ENCODE data around the gene ADAMTSL1. TPM values are rescaled to one million over a fixed set of nuclear protein-coding genes. Genes with fewer than 3 reads are reported as not detected.

Gene ADAMTSL1
- total and polyA plus RNA-seq, 2 donors: 3.2 to 42.3 TPM

- 67% methylated on average over 3 of the region's 3 CpGs for WGBS
- H3K4me3 ChIP-seq (ENCODE audit: low read depth, low read length): no peak overlapping the region
- DNase-seq (ENCODE audit: extremely low spot score): no peak
- H3K4me1 ChIP-seq (ENCODE audit: insufficient read depth): peaks cover 3% of the 10 kb centered on the region
- H3K27ac ChIP-seq (ENCODE audit: low read depth): no peak overlapping the region
- H3K36me3 ChIP-seq (ENCODE audit: insufficient read depth): no peaks in the 10 kb centered on the region
Observed at GRCh38 chr9:18451406-18451805, 22.5 kb upstream of the ADAMTSL1 start.

GRCh38 chr9:18452276-18452675 is 21.7 kb upstream of the ADAMTSL1 start:
- Histone ChIP-seq H3K27ac (ENCODE audit: low read depth) (no peak overlapping the region), H3K4me3 (ENCODE audit: low read depth, low read length) (no peak overlapping the region), H3K36me3 (ENCODE audit: insufficient read depth) (no peaks in the 10 kb centered on the region), H3K4me1 (ENCODE audit: insufficient read depth) (no peaks in the 10 kb centered on the region)
- DNase-seq (ENCODE audit: extremely low spot score): no peak
- WGBS: 95% methylated on average over 2 of the region's 2 CpGs

- H3K4me1 ChIP-seq (ENCODE audit: insufficient read depth): no peaks in the 10 kb centered on the region
- WGBS: 71% methylated on average over 4 of the region's 4 CpGs
- H3K4me3 ChIP-seq (ENCODE audit: low read depth, low read length): no peak overlapping the region
- no peaks in the 10 kb centered on the region for H3K36me3 ChIP-seq (ENCODE audit: insufficient read depth)
- DNase-seq (ENCODE audit: extremely low spot score): no peak
- no peak overlapping the region for H3K27ac ChIP-seq (ENCODE audit: low read depth)
Observed at GRCh38 chr9:18456624-18457237, 17.2 kb upstream of the ADAMTSL1 start.

GRCh38 chr9:18457510-18457909 is 16.4 kb upstream of the ADAMTSL1 start:
- DNase-seq (ENCODE audit: extremely low spot score): no peak
- Histone ChIP-seq H3K4me3 (ENCODE audit: low read depth, low read length) (no peak overlapping the region), H3K27ac (ENCODE audit: low read depth) (no peak overlapping the region), H3K36me3 (ENCODE audit: insufficient read depth) (no peaks in the 10 kb centered on the region), H3K4me1 (ENCODE audit: insufficient read depth) (no peaks in the 10 kb centered on the region)
- 89% methylated on average over 2 of the region's 2 CpGs for WGBS

- no peaks in the 10 kb centered on the region for H3K36me3 ChIP-seq (ENCODE audit: insufficient read depth)
- WGBS: 38% methylated on average over 7 of the region's 7 CpGs
- no peak overlapping the region for H3K27ac ChIP-seq (ENCODE audit: low read depth)
- no peaks in the 10 kb centered on the region for H3K4me1 ChIP-seq (ENCODE audit: insufficient read depth)
- no peak overlapping the region for H3K4me3 ChIP-seq (ENCODE audit: low read depth, low read length)
- DNase-seq (ENCODE audit: extremely low spot score): no peak
Observed at GRCh38 chr9:18459962-18460584, 13.9 kb upstream of the ADAMTSL1 start.

- Histone ChIP-seq H3K36me3 (ENCODE audit: insufficient read depth) (no peaks in the 10 kb centered on the region), H3K4me3 (ENCODE audit: low read depth, low read length) (no peak overlapping the region), H3K4me1 (ENCODE audit: insufficient read depth) (no peaks in the 10 kb centered on the region), H3K27ac (ENCODE audit: low read depth) (no peak overlapping the region)
- WGBS: 82% methylated on average over 4 of the region's 4 CpGs
- no peak for DNase-seq (ENCODE audit: extremely low spot score)
Observed at GRCh38 chr9:18461496-18461895, 12.5 kb upstream of the ADAMTSL1 start.

- DNase-seq (ENCODE audit: extremely low spot score): no peak
- Histone ChIP-seq H3K4me3 (ENCODE audit: low read depth, low read length) (no peak overlapping the region), H3K27ac (ENCODE audit: low read depth) (no peak overlapping the region)
Observed at GRCh38 chr9:18463991-18464390, 10.0 kb upstream of the ADAMTSL1 start.

GRCh38 chr9:18466101-18466500 is 7.9 kb upstream of the ADAMTSL1 start:
- DNase-seq (ENCODE audit: extremely low spot score): no peak
- H3K27ac ChIP-seq (ENCODE audit: low read depth): no peak overlapping the region
- H3K36me3 ChIP-seq (ENCODE audit: insufficient read depth): no peaks in the 10 kb centered on the region
- WGBS: 53% methylated on average over 4 of the region's 4 CpGs
- H3K4me3 ChIP-seq (ENCODE audit: low read depth, low read length): no peak overlapping the region
- H3K4me1 ChIP-seq (ENCODE audit: insufficient read depth): no peaks in the 10 kb centered on the region

More at GRCh38 chr9:18463991-18464390, 10.0 kb upstream of the ADAMTSL1 start:
- no peaks in the 10 kb centered on the region for H3K4me1 ChIP-seq (ENCODE audit: insufficient read depth)
- H3K36me3 ChIP-seq (ENCODE audit: insufficient read depth): no peaks in the 10 kb centered on the region

GRCh38 chr9:18467696-18468095 is 6.3 kb upstream of the ADAMTSL1 start:
- 51% methylated on average over 1 of the region's 1 CpG for WGBS
- Histone ChIP-seq H3K4me1 (ENCODE audit: insufficient read depth) (no peaks in the 10 kb centered on the region), H3K36me3 (ENCODE audit: insufficient read depth) (no peaks in the 10 kb centered on the region), H3K27ac (ENCODE audit: low read depth) (no peak overlapping the region), H3K4me3 (ENCODE audit: low read depth, low read length) (no peak overlapping the region)
- DNase-seq (ENCODE audit: extremely low spot score): no peak

GRCh38 chr9:18472435-18472834 is 1.5 kb upstream of the ADAMTSL1 start:
- WGBS: 70% methylated on average over 3 of the region's 3 CpGs
- Histone ChIP-seq H3K27ac (ENCODE audit: low read depth) (no peak overlapping the region), H3K4me3 (ENCODE audit: low read depth, low read length) (no peak overlapping the region), H3K36me3 (ENCODE audit: insufficient read depth) (no peaks in the 10 kb centered on the region), H3K4me1 (ENCODE audit: insufficient read depth) (no peaks in the 10 kb centered on the region)
- DNase-seq (ENCODE audit: extremely low spot score): no peak

GRCh38 chr9:18472841-18473251 is 1.1 kb upstream of the ADAMTSL1 start:
- Histone ChIP-seq H3K4me1 (ENCODE audit: insufficient read depth) (no peaks in the 10 kb centered on the region), H3K36me3 (ENCODE audit: insufficient read depth) (no peaks in the 10 kb centered on the region), H3K4me3 (ENCODE audit: low read depth, low read length) (no peak overlapping the region), H3K27ac (ENCODE audit: low read depth) (no peak overlapping the region)
- DNase-seq (ENCODE audit: extremely low spot score): no peak
- WGBS: 50% methylated on average over 4 of the region's 4 CpGs

GRCh38 chr9:18474783-18475182 is 830 bp downstream of the ADAMTSL1 start:
- DNase-seq (ENCODE audit: extremely low spot score): no peak
- no peak overlapping the region for H3K4me3 ChIP-seq (ENCODE audit: low read depth, low read length)
- no peak overlapping the region for H3K27ac ChIP-seq (ENCODE audit: low read depth)
- 30% methylated on average over 4 of the region's 4 CpGs for WGBS
- no peaks in the 10 kb centered on the region for H3K4me1 ChIP-seq (ENCODE audit: insufficient read depth)
- no peaks in the 10 kb centered on the region for H3K36me3 ChIP-seq (ENCODE audit: insufficient read depth)

GRCh38 chr9:18477121-18477660 is 3.2 kb downstream of the ADAMTSL1 start:
- Histone ChIP-seq H3K4me1 (ENCODE audit: insufficient read depth) (no peaks in the 10 kb centered on the region), H3K27ac (ENCODE audit: low read depth) (no peak overlapping the region), H3K36me3 (ENCODE audit: insufficient read depth) (no peaks in the 10 kb centered on the region), H3K4me3 (ENCODE audit: low read depth, low read length) (no peak overlapping the region)
- WGBS: 72% methylated on average over 5 of the region's 5 CpGs
- no peak for DNase-seq (ENCODE audit: extremely low spot score)

- DNase-seq (ENCODE audit: extremely low spot score): no peak
- H3K4me1 ChIP-seq (ENCODE audit: insufficient read depth): no peaks in the 10 kb centered on the region
- no peaks in the 10 kb centered on the region for H3K36me3 ChIP-seq (ENCODE audit: insufficient read depth)
- H3K27ac ChIP-seq (ENCODE audit: low read depth): no peak overlapping the region
- H3K4me3 ChIP-seq (ENCODE audit: low read depth, low read length): no peak overlapping the region
Observed at GRCh38 chr9:18477719-18478118, 3.8 kb downstream of the ADAMTSL1 start.

Measured in urinary bladder (tissue), 4 donors.